Mesenchymal stem cell (in vitro differentiated cells and primary cell): ENCODE results near the gene GSTM5.

Source experiments
- DNase-seq: peaks from one replicate; pipeline ENCODE4 v3.0.0-alpha.2; 2013
- H2AFZ ChIP-seq: one replicate; pipeline ENCODE4 v1.6.1; 2013; ENCODE audit warnings: low read depth, mild to moderate bottlenecking, control low read depth, inconsistent platforms, low read length, moderate library complexity
- H2AK5ac ChIP-seq: 2 replicates; pipeline ENCODE4 v1.6.1; 2013; ENCODE audit warnings: low read length, moderate library complexity, mild to moderate bottlenecking, inconsistent platforms; ENCODE audit not compliant: severe bottlenecking
- H2BK120ac ChIP-seq: one replicate; pipeline ENCODE4 v1.6.1; 2013; ENCODE audit warnings: low read depth, mild to moderate bottlenecking, inconsistent platforms, low read length, moderate library complexity
- H2BK12ac ChIP-seq, 2 experiments: one replicate each; pipeline ENCODE4 v1.6.1; 2013; ENCODE audit warnings: inconsistent platforms in 2 of 2, low read length in 2 of 2, mild to moderate bottlenecking in 2 of 2, moderate library complexity in 2 of 2, control low read depth in 1 of 2
- H2BK15ac ChIP-seq: one replicate; pipeline ENCODE4 v1.6.1; 2013; ENCODE audit warnings: mild to moderate bottlenecking, low read depth, inconsistent platforms; ENCODE audit not compliant: poor library complexity, severe bottlenecking
- H2BK5ac ChIP-seq: 2 replicates; pipeline ENCODE4 v1.6.1; 2013; ENCODE audit warnings: low read depth, mild to moderate bottlenecking, low read length, control low read depth, inconsistent platforms; ENCODE audit not compliant: poor library complexity, severe bottlenecking
- H3K14ac ChIP-seq, 2 experiments: one replicate each; pipeline ENCODE4 v1.6.1; 2013; ENCODE audit warnings: inconsistent platforms in 2 of 2, low read length in 2 of 2, control low read depth in 1 of 2, mild to moderate bottlenecking in 1 of 2, moderate library complexity in 1 of 2
- H3K18ac ChIP-seq, 2 experiments: one replicate each; pipeline ENCODE4 v1.6.1; 2013; ENCODE audit warnings: inconsistent platforms in 2 of 2, low read length in 2 of 2, control low read depth in 1 of 2, low read depth in 1 of 2, mild to moderate bottlenecking in 1 of 2
- H3K23ac ChIP-seq, 2 experiments: one replicate each; pipeline ENCODE4 v1.6.1; 2013; ENCODE audit warnings: inconsistent platforms in 2 of 2, low read length in 2 of 2, mild to moderate bottlenecking in 2 of 2, moderate library complexity in 2 of 2, control low read depth in 1 of 2
- H3K27ac ChIP-seq: 2 replicates; pipeline ENCODE4 v1.5.1; 2013; ENCODE audit warnings: mild to moderate bottlenecking, moderate library complexity, low read length, control low read depth, inconsistent platforms; ENCODE audit not compliant: poor library complexity, severe bottlenecking
- H3K27me3 ChIP-seq, 2 experiments: 2 replicates each; pipeline versions ENCODE4 v1.6.1 to v1.7.0; 2013; ENCODE audit warnings: low read length in 2 of 2, mild to moderate bottlenecking in 2 of 2, moderate library complexity in 2 of 2, control low read depth in 1 of 2, inconsistent platforms in 1 of 2; ENCODE audit not compliant: control insufficient read depth in 1 of 2, insufficient read depth in 1 of 2
- H3K36me3 ChIP-seq, 2 experiments: 2 replicates each; pipeline versions ENCODE4 v1.6.1 to v1.7.0; 2013; ENCODE audit warnings: low read length in 2 of 2, control low read depth in 1 of 2, inconsistent platforms in 1 of 2, low read depth in 1 of 2, mild to moderate bottlenecking in 1 of 2; ENCODE audit not compliant: insufficient read depth in 2 of 2, control insufficient read depth in 1 of 2
- H3K4ac ChIP-seq, 2 experiments: one replicate each; pipeline ENCODE4 v1.6.1; 2013; ENCODE audit warnings: inconsistent platforms in 2 of 2, low read length in 2 of 2, mild to moderate bottlenecking in 2 of 2, moderate library complexity in 2 of 2, control low read depth in 1 of 2, low read depth in 1 of 2
- H3K4me1 ChIP-seq: 2 replicates; pipeline ENCODE4 v1.6.1; 2013; ENCODE audit warnings: low read depth, low read length, control low read depth; ENCODE audit not compliant: control insufficient read depth, insufficient read depth
- H3K4me2 ChIP-seq: 2 replicates; pipeline ENCODE4 v1.6.1; 2013; ENCODE audit warnings: low read length, mild to moderate bottlenecking, inconsistent platforms; ENCODE audit not compliant: poor library complexity, severe bottlenecking
- H3K4me3 ChIP-seq, 2 experiments: 2 replicates each; pipeline versions ENCODE4 v1.5.1 to v1.7.0; 2013; ENCODE audit warnings: low read length in 2 of 2, mild to moderate bottlenecking in 2 of 2, control low read depth in 1 of 2, low read depth in 1 of 2; ENCODE audit not compliant: insufficient read depth in 1 of 2
- H3K79me1 ChIP-seq: replicated peaks from 2 replicates; pipeline ENCODE4 v1.6.1; 2013; ENCODE audit warnings: mild to moderate bottlenecking, control low read depth, low read length, inconsistent platforms; ENCODE audit not compliant: poor library complexity, severe bottlenecking
- H3K9ac ChIP-seq: 2 replicates; pipeline ENCODE4 v1.7.0; 2013; ENCODE audit warnings: mild to moderate bottlenecking, low read length, moderate library complexity
- H3K9me3 ChIP-seq: 2 replicates; pipeline ENCODE4 v1.7.0; 2013; ENCODE audit warnings: mild to moderate bottlenecking, low read length; ENCODE audit not compliant: control insufficient read depth
- H4K8ac ChIP-seq: one replicate; pipeline ENCODE4 v1.6.1; 2013; ENCODE audit warnings: inconsistent platforms, mild to moderate bottlenecking, low read length, moderate library complexity
- H4K91ac ChIP-seq: one replicate; pipeline ENCODE4 v1.6.1; 2013; ENCODE audit warnings: mild to moderate bottlenecking, low read length, inconsistent platforms
- WGBS: methylation state at CpG from one replicate; pipeline ENCODE4 v1.1.7; 2013; ENCODE audit warnings: mixed read lengths; 5-methylcytosine and 5-hydroxymethylcytosine counted together

GSTM5 gene

DNA sequence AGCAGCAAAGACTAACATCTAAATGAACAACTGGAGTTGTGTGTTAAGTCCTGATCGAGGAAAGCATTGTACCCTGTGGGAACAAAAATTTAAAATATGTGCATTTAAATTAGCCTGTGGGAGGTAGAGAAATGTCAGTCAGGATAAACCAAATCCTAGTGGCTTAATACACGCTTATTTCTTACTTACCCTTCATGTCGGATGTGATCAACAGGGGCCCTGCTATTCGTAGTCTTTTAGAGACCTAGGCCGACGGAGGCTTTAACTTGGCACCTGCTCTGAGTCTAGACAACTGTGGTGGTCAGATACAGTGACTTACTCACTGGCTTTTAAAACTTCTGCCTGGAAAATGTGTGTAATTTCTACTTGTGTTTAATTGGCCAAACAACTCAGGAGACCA is 18.6 kb downstream of the GSTM5 start:
- Histone ChIP-seq H2BK5ac (no peak overlapping the region), H2BK12ac (no peak overlapping the region), H3K23ac (no peak overlapping the region), H3K18ac (no peak overlapping the region), H4K8ac (no peak overlapping the region), H3K4me1 (peaks cover 6% of the 10 kb centered on the region), H2BK15ac (no peak overlapping the region), H2AK5ac (no peak overlapping the region), H3K36me3 (no peaks in the 10 kb centered on the region), H4K91ac (no peak overlapping the region), H3K27ac (no peak overlapping the region), H2AFZ (no peak overlapping the region), H3K4me3 (no peak overlapping the region), H3K4me2 (no peak overlapping the region), H3K4ac (no peak overlapping the region), H3K9me3 (no peaks in the 10 kb centered on the region), H3K27me3 (no peaks in the 10 kb centered on the region), H3K79me1 (no peaks in the 10 kb centered on the region), H3K14ac (no peak overlapping the region), H2BK120ac (no peak overlapping the region), H3K9ac (no peak overlapping the region)
- 90% methylated on average over 5 of the region's 6 CpGs for WGBS
- no peak for DNase-seq

DNA sequence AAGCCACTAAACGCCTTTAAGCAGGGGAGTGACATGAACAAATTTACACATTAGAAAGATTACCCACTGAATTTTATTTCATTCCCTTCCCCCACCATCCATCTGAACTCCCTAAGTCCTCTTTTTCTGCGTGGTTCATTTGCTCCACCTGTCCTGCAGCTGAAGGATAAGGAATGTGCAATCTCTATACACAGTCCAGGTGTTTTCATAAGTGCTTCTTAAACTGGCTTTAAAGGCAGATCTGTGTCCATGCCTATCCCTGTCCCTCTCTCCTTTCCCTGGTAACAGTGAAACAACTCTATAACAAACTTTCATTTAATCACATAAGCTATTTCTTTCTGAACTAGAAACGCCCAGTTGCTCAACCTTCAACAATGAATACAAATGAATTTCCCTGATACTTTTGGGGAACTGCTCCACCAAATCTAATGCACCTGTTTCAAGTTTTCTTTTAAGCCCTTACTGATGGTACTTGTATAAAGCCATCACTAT is 20.4 kb downstream of the GSTM5 start:
- no peak overlapping the region for H2BK5ac ChIP-seq
- H2AK5ac ChIP-seq: no peak overlapping the region
- 84% methylated on average over 3 of the region's 3 CpGs for WGBS
- no peak overlapping the region for H3K14ac ChIP-seq
- H3K4me2 ChIP-seq: no peak overlapping the region
- no peak overlapping the region for H3K23ac ChIP-seq
- peaks cover 2% of the 10 kb centered on the region for H3K79me1 ChIP-seq
- no peak for DNase-seq
- no peak overlapping the region for H4K8ac ChIP-seq
- no peak overlapping the region for H3K27ac ChIP-seq
- peaks cover 6% of the 10 kb centered on the region for H3K4me1 ChIP-seq
- no peak overlapping the region for H3K4ac ChIP-seq
- H3K27me3 ChIP-seq: no peaks in the 10 kb centered on the region
- no peak overlapping the region for H3K18ac ChIP-seq
- H2BK12ac ChIP-seq: no peak overlapping the region
- peaks cover 9 to 11% of the 10 kb centered on the region in 2 experiments for H3K36me3 ChIP-seq
- no peak overlapping the region for H2BK120ac ChIP-seq
- H3K4me3 ChIP-seq: no peak overlapping the region
- no peaks in the 10 kb centered on the region for H3K9me3 ChIP-seq
- no peak overlapping the region for H3K9ac ChIP-seq
- no peak overlapping the region for H2AFZ ChIP-seq
- H2BK15ac ChIP-seq: no peak overlapping the region
- no peak overlapping the region for H4K91ac ChIP-seq

DNA sequence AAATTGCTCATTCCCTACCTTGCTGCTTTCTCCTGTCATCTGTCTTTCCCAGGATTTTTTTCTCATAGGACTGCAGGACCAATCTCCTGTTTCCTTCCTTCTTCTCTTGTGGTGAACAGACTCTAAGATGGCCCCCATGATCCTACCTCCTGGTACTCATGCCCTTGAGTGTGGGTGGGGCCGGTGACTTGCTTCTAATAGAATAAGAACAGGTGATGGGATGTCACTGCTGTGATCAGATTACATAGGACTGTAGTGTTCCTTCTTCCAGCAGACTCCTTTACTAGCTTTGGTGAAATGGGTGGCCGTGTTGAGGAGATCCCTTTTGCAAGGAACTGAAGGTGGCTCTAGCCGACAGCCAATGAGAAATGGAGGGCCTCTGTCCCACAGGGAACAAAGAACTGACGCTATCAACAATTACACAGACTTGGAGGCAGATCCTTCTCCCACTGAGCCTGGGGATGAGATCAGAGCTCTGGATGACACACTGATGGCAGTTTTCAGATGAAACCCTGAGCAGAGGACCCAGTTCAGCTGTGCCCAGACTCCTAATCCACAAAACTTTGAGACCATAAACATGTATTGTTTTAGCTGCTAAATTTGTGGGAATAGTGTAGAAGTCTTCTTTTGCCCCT is 21.3 kb downstream of the GSTM5 start:
- no peak overlapping the region for H3K4me2 ChIP-seq
- H3K36me3 ChIP-seq: peaks cover 13 to 20% of the 10 kb centered on the region in 2 experiments
- H3K4me3 ChIP-seq: no peak overlapping the region
- no peak overlapping the region for H4K91ac ChIP-seq
- H2BK15ac ChIP-seq: no peak overlapping the region
- no peak overlapping the region for H4K8ac ChIP-seq
- DNase-seq: no peak
- H2BK5ac ChIP-seq: no peak overlapping the region
- no peaks in the 10 kb centered on the region for H3K9me3 ChIP-seq
- H3K18ac ChIP-seq: no peak overlapping the region
- WGBS: 93% methylated on average over 4 of the region's 4 CpGs
- H3K79me1 ChIP-seq: peaks cover 2% of the 10 kb centered on the region
- no peak overlapping the region for H2BK12ac ChIP-seq
- no peak overlapping the region for H3K23ac ChIP-seq
- H2AFZ ChIP-seq: no peak overlapping the region
- no peaks in the 10 kb centered on the region for H3K27me3 ChIP-seq
- H2AK5ac ChIP-seq: no peak overlapping the region
- no peak overlapping the region for H3K9ac ChIP-seq
- no peak overlapping the region for H3K4ac ChIP-seq
- H3K27ac ChIP-seq: no peak overlapping the region
- no peak overlapping the region for H3K14ac ChIP-seq
- peaks cover 6% of the 10 kb centered on the region for H3K4me1 ChIP-seq
- H2BK120ac ChIP-seq: no peak overlapping the region

DNA sequence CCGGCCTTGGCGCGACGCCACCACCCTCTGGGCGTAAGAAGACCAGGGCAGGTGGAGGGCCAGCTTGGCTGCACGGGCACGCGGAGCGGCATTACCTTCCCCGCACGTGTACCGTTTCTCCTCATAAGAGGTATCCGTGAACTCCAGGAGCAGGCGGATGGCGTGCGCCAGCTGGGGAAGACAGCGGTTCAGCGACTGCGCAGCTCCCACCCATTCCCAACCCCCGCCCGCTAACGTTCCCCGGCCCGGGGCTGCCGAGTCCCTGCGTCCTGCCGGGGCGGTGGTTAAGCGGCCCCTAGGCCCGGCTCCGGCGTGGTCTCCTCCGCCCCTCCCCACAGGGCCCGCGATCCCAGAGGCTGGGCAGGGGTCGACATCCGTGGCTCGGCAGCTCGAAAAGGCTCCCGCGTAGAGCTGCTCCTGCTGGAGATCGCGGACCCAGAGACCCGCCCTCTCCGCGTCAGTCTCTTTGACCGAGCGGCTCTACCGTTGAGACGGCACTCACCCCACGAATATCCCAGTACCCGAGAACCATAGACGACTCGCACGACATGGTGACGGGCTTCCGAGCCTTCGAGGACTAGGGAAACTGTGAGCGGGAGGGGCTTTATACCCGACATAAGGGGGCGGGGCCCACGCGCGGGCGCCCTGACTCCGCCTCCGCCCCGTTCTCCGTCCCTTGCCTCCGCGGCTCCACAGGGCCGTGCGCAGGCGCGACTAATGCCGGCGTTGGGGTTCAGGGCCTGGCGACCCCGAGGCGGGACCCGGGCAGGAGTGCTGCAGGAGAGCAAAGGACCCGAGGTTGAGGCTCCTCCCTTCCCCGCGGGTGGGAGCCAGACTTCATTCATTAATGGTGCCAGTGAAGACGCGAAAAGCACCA is 27.9 kb downstream of the GSTM5 start:
- H3K4me1 ChIP-seq: peaks cover 6% of the 10 kb centered on the region
- peak overlapping the region in 1 of 2 experiments; percentile 58 for H3K14ac ChIP-seq
- peaks cover 13 to 21% of the 10 kb centered on the region in 2 experiments for H3K36me3 ChIP-seq
- H3K4me2 ChIP-seq: peak overlapping the region; percentile 53
- peak overlapping the region; percentile 96 for H2BK15ac ChIP-seq
- peak overlapping the region; percentile 62 for H4K91ac ChIP-seq
- H2BK120ac ChIP-seq: peak overlapping the region; percentile 96
- DNase-seq: peak; percentile 89
- H3K9me3 ChIP-seq: no peaks in the 10 kb centered on the region
- H3K27ac ChIP-seq: no peak overlapping the region
- 2% methylated on average over 84 of the region's 86 CpGs for WGBS
- H2BK5ac ChIP-seq: no peak overlapping the region
- H3K4ac ChIP-seq: peak overlapping the region; percentile 60 to 75
- no peak overlapping the region for H2BK12ac ChIP-seq
- peak overlapping the region in 1 of 2 experiments; percentile 2 for H3K23ac ChIP-seq
- H3K9ac ChIP-seq: peak overlapping the region; percentile 82
- H3K18ac ChIP-seq: peak overlapping the region; percentile 89 to 90
- H3K79me1 ChIP-seq: peaks cover 5% of the 10 kb centered on the region
- H3K4me3 ChIP-seq: peak overlapping the region; percentile 78 to 82
- H2AFZ ChIP-seq: peak overlapping the region; percentile 73
- peak overlapping the region; percentile 87 for H4K8ac ChIP-seq
- peaks cover 0 to 19% of the 10 kb centered on the region in 2 experiments for H3K27me3 ChIP-seq
- H2AK5ac ChIP-seq: no peak overlapping the region
